OCI-LY7 (cell line): Measurements from ENCODE around the gene SAFB2. TPM values are rescaled to one million over a fixed set of nuclear protein-coding genes. Genes with fewer than 3 reads are reported as not detected.

Experiments
- BruUV-seq: library from RNA; stranded (reverse); fragments of 400-500 nt; replicated peaks from 2 replicates; lab custom pipeline; 2021; lab: Mats Ljungman, UMichigan
- CTCF ChIA-PET: fragments of 300-600 bp; sonication (Branson Sonifier 250); formaldehyde crosslinking; loops from one replicate; lab custom pipeline; 2022; ENCODE audit warnings: antibody characterized with exemption; ENCODE audit not compliant: unreplicated experiment; lab: Charles Lee
- POLR2A ChIA-PET: fragments of 300-600 bp; sonication (Branson Sonifier 250); formaldehyde crosslinking; loops from one replicate; lab custom pipeline; 2022; ENCODE audit warnings: antibody characterized with exemption; lab: Charles Lee
- DNase-seq: peaks from one replicate; pipeline ENCODE4 v3.0.0-alpha.2; 2015; ENCODE audit warnings: low spot score
- H2AFZ ChIP-seq: fragments of 200-600 bp; sonication (generic), shearing (Covaris generic); 2 replicates; pipeline ENCODE4 v1.6.1; 2014; ENCODE audit warnings: mild to moderate bottlenecking, antibody characterized with exemption, low read length, moderate library complexity
- H3K27ac ChIP-seq: fragments of 200-600 bp; sonication (generic); 2 replicates; pipeline ENCODE4 v1.5.1; 2014; ENCODE audit warnings: mixed run types, low read depth, mild to moderate bottlenecking, moderate library complexity, low read length, inconsistent platforms; ENCODE audit not compliant: poor library complexity, severe bottlenecking
- H3K36me3 ChIP-seq: fragments of 200-600 bp; sonication (generic); 2 replicates; pipeline ENCODE4 v1.6.1; 2014; ENCODE audit warnings: mild to moderate bottlenecking, antibody characterized with exemption, low read length, moderate library complexity, mixed read lengths; ENCODE audit not compliant: insufficient read depth
- H3K4me1 ChIP-seq: fragments of 200-600 bp; sonication (generic); 2 replicates; pipeline ENCODE4 v1.5.1; 2014; ENCODE audit warnings: mild to moderate bottlenecking, low read length; ENCODE audit not compliant: insufficient read depth, poor library complexity, severe bottlenecking
- H3K4me2 ChIP-seq: fragments of 200-600 bp; sonication (generic); 2 replicates; pipeline ENCODE4 v1.6.1; 2014; ENCODE audit warnings: mild to moderate bottlenecking, low read length
- H3K4me3 ChIP-seq: fragments of 200-600 bp; sonication (generic); 2 replicates; pipeline ENCODE4 v1.5.1; 2014; ENCODE audit warnings: mild to moderate bottlenecking, low read depth, low read length; ENCODE audit not compliant: poor library complexity, severe bottlenecking
- H3K79me2 ChIP-seq: fragments of 200-600 bp; sonication (generic); 2 replicates; pipeline ENCODE4 v1.6.1; 2016; ENCODE audit warnings: low read depth, mild to moderate bottlenecking, low read length, moderate library complexity, mixed read lengths; ENCODE audit not compliant: insufficient read depth
- H3K9me2 ChIP-seq: fragments of 200-600 bp; sonication (generic); 2 replicates; pipeline ENCODE4 v1.6.1; 2016; ENCODE audit warnings: mild to moderate bottlenecking, low read length, mixed read lengths; ENCODE audit not compliant: insufficient read depth
- H3K9me3 ChIP-seq: fragments of 200-600 bp; sonication (generic); 2 replicates; pipeline ENCODE4 v1.6.1; 2014; ENCODE audit warnings: mild to moderate bottlenecking, mixed run types, low read length, mixed read lengths
- H4K20me1 ChIP-seq: fragments of 200-600 bp; sonication (generic); 2 replicates; pipeline ENCODE4 v1.6.1; 2014; ENCODE audit warnings: mild to moderate bottlenecking, antibody characterized with exemption, low read length, moderate library complexity, mixed read lengths; ENCODE audit not compliant: insufficient read depth
- EZH2phosphoT487 ChIP-seq: fragments of 200-600 bp; sonication (generic); IDR thresholded peaks from 2 replicates; pipeline ENCODE4 v1.6.1; 2018; ENCODE audit warnings: low read depth, borderline replicate concordance, mild to moderate bottlenecking, mixed run types, antibody characterized with exemption, low read length, moderate library complexity, mixed read lengths
- intact Hi-C: fragments of 100-400 bp; cut with micrococcal nuclease; formaldehyde crosslinking; loops from one replicate; pipeline ENCODE4 v1.10.0; 2022; ENCODE audit not compliant: unreplicated experiment
- total RNA-seq, 2 experiments: library from RNA; depleted of rRNA in 1 of 2; stranded (reverse); fragments of >200 nt in 1 of 2; shearing (Covaris generic) in 1 of 2; gene quantifications; 2 replicates each; pipeline ENCODE4 v1.2.3, GENCODE V29; 2014 to 2022
- TF ChIP-seq, protein P1 (sequence below): fragments of 200-600 bp; sonication (generic); conservative IDR thresholded peaks from 2 replicates; pipeline ENCODE4 v1.5.1; 2014; ENCODE audit warnings: mild to moderate bottlenecking, antibody characterized with exemption, low read length, moderate library complexity, mixed read lengths

Gene SAFB2
- total RNA-seq, 2 experiments from 2014 or later: 52.8 to 111 TPM

- H3K4me3 ChIP-seq: no peak overlapping the region
- TF ChIP-seq, protein P1, sequence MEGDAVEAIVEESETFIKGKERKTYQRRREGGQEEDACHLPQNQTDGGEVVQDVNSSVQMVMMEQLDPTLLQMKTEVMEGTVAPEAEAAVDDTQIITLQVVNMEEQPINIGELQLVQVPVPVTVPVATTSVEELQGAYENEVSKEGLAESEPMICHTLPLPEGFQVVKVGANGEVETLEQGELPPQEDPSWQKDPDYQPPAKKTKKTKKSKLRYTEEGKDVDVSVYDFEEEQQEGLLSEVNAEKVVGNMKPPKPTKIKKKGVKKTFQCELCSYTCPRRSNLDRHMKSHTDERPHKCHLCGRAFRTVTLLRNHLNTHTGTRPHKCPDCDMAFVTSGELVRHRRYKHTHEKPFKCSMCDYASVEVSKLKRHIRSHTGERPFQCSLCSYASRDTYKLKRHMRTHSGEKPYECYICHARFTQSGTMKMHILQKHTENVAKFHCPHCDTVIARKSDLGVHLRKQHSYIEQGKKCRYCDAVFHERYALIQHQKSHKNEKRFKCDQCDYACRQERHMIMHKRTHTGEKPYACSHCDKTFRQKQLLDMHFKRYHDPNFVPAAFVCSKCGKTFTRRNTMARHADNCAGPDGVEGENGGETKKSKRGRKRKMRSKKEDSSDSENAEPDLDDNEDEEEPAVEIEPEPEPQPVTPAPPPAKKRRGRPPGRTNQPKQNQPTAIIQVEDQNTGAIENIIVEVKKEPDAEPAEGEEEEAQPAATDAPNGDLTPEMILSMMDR: no peak
- no peak for TF ChIP-seq EZH2phosphoT487
- ChIA-PET CTCF (interaction anchor here (0.6 kb wide), 1 partner anchor 363 kb away, joined by 3 read pairs; no protein-coding TSS in a partner anchor), POLR2A (no interaction called here)
- H3K9me2 ChIP-seq: no peaks in the 10 kb centered on the region
- intact Hi-C loops: no loop called here
- H2AFZ ChIP-seq: no peak overlapping the region
- no peak overlapping the region for H3K27ac ChIP-seq
- H3K4me2 ChIP-seq: no peak overlapping the region
- no peaks in the 10 kb centered on the region for H3K79me2 ChIP-seq
- no peaks in the 10 kb centered on the region for H3K4me1 ChIP-seq
- no TSS peak for BruUV-seq
- no peaks in the 10 kb centered on the region for H3K36me3 ChIP-seq
- no peaks in the 10 kb centered on the region for H3K9me3 ChIP-seq
- H4K20me1 ChIP-seq: no peaks in the 10 kb centered on the region
- no peak for DNase-seq
Observed at GRCh38 chr19:5542665-5543064, 79.9 kb downstream of the SAFB2 start.

DNA sequence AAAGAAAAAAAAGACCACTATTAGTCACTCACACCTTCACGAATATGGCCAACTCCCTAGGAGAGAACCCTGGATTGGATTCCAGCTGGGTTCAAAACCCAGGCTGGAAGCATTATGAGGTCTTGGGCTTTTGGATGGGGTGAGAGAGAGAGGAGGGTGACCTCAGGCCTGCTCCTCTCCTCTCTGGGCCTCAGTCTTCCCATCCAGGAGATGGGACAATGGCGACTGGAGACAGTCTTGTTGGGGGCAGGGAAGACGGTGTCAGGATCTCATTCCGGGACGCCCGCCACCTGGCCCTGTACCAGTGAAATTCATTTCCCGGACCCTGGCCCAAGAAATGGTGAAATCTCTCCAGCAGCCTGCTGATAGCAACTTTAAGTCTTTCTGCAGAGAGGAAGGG, 81.1 kb downstream of the SAFB2 start:
- Histone ChIP-seq H3K79me2 (no peaks in the 10 kb centered on the region), H3K9me3 (no peaks in the 10 kb centered on the region), H3K4me2 (no peak overlapping the region), H3K36me3 (no peaks in the 10 kb centered on the region), H3K27ac (no peak overlapping the region), H3K9me2 (no peaks in the 10 kb centered on the region), H4K20me1 (no peaks in the 10 kb centered on the region), H3K4me1 (no peaks in the 10 kb centered on the region), H2AFZ (no peak overlapping the region), H3K4me3 (no peak overlapping the region)
- no peak for DNase-seq
- no TSS peak for BruUV-seq
- POLR2A ChIA-PET: interaction anchor here (0.7 kb wide), 1 partner anchor 601 kb away, joined by 3 read pairs; no protein-coding TSS in a partner anchor
- intact Hi-C loops: no loop called here
- CTCF ChIA-PET: no interaction called here
- no peak for TF ChIP-seq EZH2phosphoT487
- TF ChIP-seq, protein P1: no peak

- Histone ChIP-seq H2AFZ (no peak overlapping the region), H3K9me2 (no peaks in the 10 kb centered on the region), H3K4me3 (no peak overlapping the region), H3K27ac (no peak overlapping the region), H4K20me1 (no peaks in the 10 kb centered on the region), H3K9me3 (peaks cover 2% of the 10 kb centered on the region; the same call in 1 of the 2 replicates), H3K79me2 (no peaks in the 10 kb centered on the region), H3K4me2 (no peak overlapping the region), H3K36me3 (no peaks in the 10 kb centered on the region), H3K4me1 (no peaks in the 10 kb centered on the region)
- DNase-seq: no peak
- TF ChIP-seq, protein P1: no peak
- no peak for TF ChIP-seq EZH2phosphoT487
- BruUV-seq: no TSS peak
- POLR2A ChIA-PET: no interaction called here
- CTCF ChIA-PET: no interaction called here
- intact Hi-C loops: no loop called here
Observed at GRCh38 chr19:5540208-5540607, 82.4 kb downstream of the SAFB2 start.
